Esophagus muscularis mucosa (tissue), 3 donors: Measurements from ENCODE around the gene KIF21A.

ENCODE experiments used
- POLR2AphosphoS5 ChIP-seq, 2 donors: sonication (generic); formaldehyde crosslinking; IDR thresholded peaks; one replicate each; pipeline ENCODE4 v1.6.1; 2017; ENCODE audit warnings: antibody characterized with exemption in 2 of 2
- TF ChIP-seq, protein P1 (sequence below), 3 experiments: fragments of 200-600 bp in 2 of 3; fragments of 450-650 bp in 1 of 3; sonication (generic) in 2 of 3; IDR thresholded peaks; one replicate each; pipeline ENCODE4 v1.5.1; 2017 to 2019; ENCODE audit warnings: antibody characterized with exemption in 3 of 3, mild to moderate bottlenecking in 2 of 3, moderate library complexity in 1 of 3

DNA sequence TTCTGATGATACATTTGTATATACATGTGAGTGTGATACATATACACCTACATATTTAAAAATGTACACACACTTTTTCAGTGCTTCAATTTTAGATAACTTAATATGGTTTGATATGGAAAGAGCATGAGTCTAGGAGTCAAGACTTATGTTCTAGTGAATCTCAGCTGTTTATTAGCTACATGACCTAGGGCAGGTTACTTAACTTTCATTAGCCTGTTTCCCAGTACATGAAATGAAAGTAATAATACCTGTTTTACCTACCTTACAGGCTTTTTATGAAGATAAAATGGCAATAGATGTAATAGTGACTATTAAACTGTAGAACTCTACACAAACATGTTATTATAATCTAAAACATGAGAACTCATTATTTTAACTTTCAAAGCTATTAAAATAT is 39.5 kb downstream of the KIF21A start:
- TF ChIP-seq, protein P1, sequence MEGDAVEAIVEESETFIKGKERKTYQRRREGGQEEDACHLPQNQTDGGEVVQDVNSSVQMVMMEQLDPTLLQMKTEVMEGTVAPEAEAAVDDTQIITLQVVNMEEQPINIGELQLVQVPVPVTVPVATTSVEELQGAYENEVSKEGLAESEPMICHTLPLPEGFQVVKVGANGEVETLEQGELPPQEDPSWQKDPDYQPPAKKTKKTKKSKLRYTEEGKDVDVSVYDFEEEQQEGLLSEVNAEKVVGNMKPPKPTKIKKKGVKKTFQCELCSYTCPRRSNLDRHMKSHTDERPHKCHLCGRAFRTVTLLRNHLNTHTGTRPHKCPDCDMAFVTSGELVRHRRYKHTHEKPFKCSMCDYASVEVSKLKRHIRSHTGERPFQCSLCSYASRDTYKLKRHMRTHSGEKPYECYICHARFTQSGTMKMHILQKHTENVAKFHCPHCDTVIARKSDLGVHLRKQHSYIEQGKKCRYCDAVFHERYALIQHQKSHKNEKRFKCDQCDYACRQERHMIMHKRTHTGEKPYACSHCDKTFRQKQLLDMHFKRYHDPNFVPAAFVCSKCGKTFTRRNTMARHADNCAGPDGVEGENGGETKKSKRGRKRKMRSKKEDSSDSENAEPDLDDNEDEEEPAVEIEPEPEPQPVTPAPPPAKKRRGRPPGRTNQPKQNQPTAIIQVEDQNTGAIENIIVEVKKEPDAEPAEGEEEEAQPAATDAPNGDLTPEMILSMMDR (IDR thresholded peaks at IDR 0.05), result no peak
- no peak for TF ChIP-seq POLR2AphosphoS5 (IDR thresholded peaks at IDR 0.05)
